Esophagus squamous epithelium (tissue), 5 donors: ENCODE results near the gene GPC3. TPM values are rescaled to one million over a fixed set of nuclear protein-coding genes. Genes with fewer than 3 reads are reported as not detected.

ENCODE experiments used
- DNase-seq: peaks from one replicate; lab custom pipeline; 2025; lab: John Stamatoyannopoulos, UW
- H3K27ac ChIP-seq, 4 donors: fragments of 200-600 bp; sonication (generic); one replicate each; pipeline ENCODE4 v1.5.1; 2016 to 2019; ENCODE audit warnings: mild to moderate bottlenecking in 1 of 4
- H3K27me3 ChIP-seq, 4 donors: fragments of 200-600 bp; sonication (generic); 1 replicate in 3 of 4; 2 replicates in 1 of 4; pipeline versions ENCODE4 v1.5.1 to v1.6.0; 2017 to 2021; ENCODE audit warnings: antibody characterized with exemption in 1 of 4
- H3K36me3 ChIP-seq, 3 donors: fragments of 200-600 bp; sonication (generic); one replicate each; pipeline ENCODE4 v1.5.1; 2016 to 2019
- H3K4me1 ChIP-seq, 3 donors: fragments of 200-600 bp; sonication (generic); one replicate each; pipeline ENCODE4 v1.5.1; 2017 to 2019
- H3K4me3 ChIP-seq, 4 donors: fragments of 200-600 bp; sonication (generic); 1 replicate in 3 of 4; 2 replicates in 1 of 4; pipeline ENCODE4 v1.5.1; 2016 to 2019; ENCODE audit warnings: mild to moderate bottlenecking in 2 of 4, moderate library complexity in 1 of 4
- H3K9me3 ChIP-seq, 3 donors: fragments of 200-600 bp; sonication (generic); one replicate each; pipeline ENCODE4 v1.5.1; 2016 to 2019
- CTCF ChIP-seq, 6 experiments: fragments of 450-650 bp in 4 of 6; fragments of 200-600 bp in 2 of 6; sonication (generic) in 2 of 6; IDR thresholded peaks; one replicate each; pipeline ENCODE4 v1.5.1; 2016 to 2019; ENCODE audit warnings: antibody characterized with exemption in 6 of 6, mild to moderate bottlenecking in 4 of 6, moderate library complexity in 4 of 6
- POLR2A ChIP-seq, 4 donors: fragments of 450-650 bp; IDR thresholded peaks; one replicate each; pipeline ENCODE4 v1.6.1; 2017; ENCODE audit warnings: antibody characterized with exemption in 4 of 4, mild to moderate bottlenecking in 4 of 4, moderate library complexity in 3 of 4
- WGBS, 2 donors: methylation state at CpG; one replicate each; pipeline ENCODE4 v1.1.5; 2018; 5-methylcytosine and 5-hydroxymethylcytosine counted together
- intact Hi-C: fragments of 100-400 bp; cut with DNase I; formaldehyde crosslinking; loops from one replicate; pipeline ENCODE4 v1.15.0; 2022
- total RNA-seq, 4 donors: library from RNA; depleted of rRNA; stranded (reverse); fragments of >200 nt; gene quantifications; one replicate each; pipeline ENCODE4 v1.1.0, GENCODE V29; 2016
- donor health status: DM: yes; HTN: yes; CAD: no.

Gene GPC3
- total RNA-seq, 4 donors from 2014 or later = 0.44 to 2.8 (median 1.7) TPM; not detected in 1

GRCh38 chrX:133555782-133556458 lies 429.5 kb downstream of the GPC3 start:
- Histone ChIP-seq H3K36me3 (no peaks in the 10 kb centered on the region), H3K9me3 (peaks cover 0 to 14% (median 0%) of the 10 kb centered on the region in 3 donors), H3K27me3 (no peaks in the 10 kb centered on the region), H3K4me3 (no peak overlapping the region), H3K4me1 (no peaks in the 10 kb centered on the region), H3K27ac (no peak overlapping the region)
- 33 to 65% methylated on average over 1 to 2 of the region's 2 CpGs for WGBS, 2 donors
- intact Hi-C loops = no loop called here
- DNase-seq = no peak
- no peak for TF ChIP-seq POLR2A (IDR thresholded peaks at IDR 0.05)
- no peak for TF ChIP-seq CTCF (IDR thresholded peaks at IDR 0.05)

- intact Hi-C loops = no loop called here
- no peak for DNase-seq
- Histone ChIP-seq H3K9me3 (peaks cover 0 to 14% (median 0%) of the 10 kb centered on the region in 3 donors), H3K27ac (no peak overlapping the region), H3K36me3 (no peaks in the 10 kb centered on the region), H3K4me1 (no peaks in the 10 kb centered on the region), H3K27me3 (no peaks in the 10 kb centered on the region), H3K4me3 (no peak overlapping the region)
- WGBS, 2 donors = 40% methylated on average over 2 to 4 of the region's 4 CpGs
- TF ChIP-seq CTCF (IDR thresholded peaks at IDR 0.05) = no peak
- TF ChIP-seq POLR2A (IDR thresholded peaks at IDR 0.05) = no peak
These were observed 434.5 kb downstream of the GPC3 start for GRCh38 chrX:133550665-133551485.

- H3K27me3 ChIP-seq = no peaks in the 10 kb centered on the region
- no peaks in the 10 kb centered on the region for H3K4me1 ChIP-seq
- no peak for DNase-seq
- peaks cover 0 to 2% (median 0%) of the 10 kb centered on the region in 3 donors for H3K9me3 ChIP-seq
- no peak overlapping the region for H3K4me3 ChIP-seq
- H3K36me3 ChIP-seq = no peaks in the 10 kb centered on the region
- no peak for TF ChIP-seq CTCF (IDR thresholded peaks at IDR 0.05)
- no peak for TF ChIP-seq POLR2A (IDR thresholded peaks at IDR 0.05)
- intact Hi-C loops = no loop called here
- no peak overlapping the region for H3K27ac ChIP-seq
These were observed 436.0 kb downstream of the GPC3 start for GRCh38 chrX:133549295-133549933.

GRCh38 chrX:133546441-133546840 lies 439.0 kb downstream of the GPC3 start:
- Histone ChIP-seq H3K4me1 (no peaks in the 10 kb centered on the region), H3K36me3 (no peaks in the 10 kb centered on the region), H3K27ac (no peak overlapping the region), H3K27me3 (no peaks in the 10 kb centered on the region), H3K4me3 (no peak overlapping the region), H3K9me3 (no peaks in the 10 kb centered on the region)
- intact Hi-C loops = no loop called here
- no peak for DNase-seq
- TF ChIP-seq POLR2A (IDR thresholded peaks at IDR 0.05) (no peak), CTCF (IDR thresholded peaks at IDR 0.05) (no peak)

- intact Hi-C loops = no loop called here
- TF ChIP-seq CTCF (IDR thresholded peaks at IDR 0.05) (no peak), POLR2A (IDR thresholded peaks at IDR 0.05) (no peak)
- Histone ChIP-seq H3K9me3 (no peaks in the 10 kb centered on the region), H3K4me1 (no peaks in the 10 kb centered on the region), H3K27ac (no peak overlapping the region), H3K4me3 (no peak overlapping the region), H3K27me3 (no peaks in the 10 kb centered on the region), H3K36me3 (no peaks in the 10 kb centered on the region)
- DNase-seq = no peak
- WGBS, 2 donors = 38 to 85% methylated on average over 1 to 3 of the region's 3 CpGs
These were observed 440.6 kb downstream of the GPC3 start for GRCh38 chrX:133544778-133545177.
